ENCODE data around the gene NRG2. TPM values are rescaled to one million over a fixed set of nuclear protein-coding genes. Genes with fewer than 3 reads are reported as not detected.

Gene NRG2
- total RNA-seq, 1 experiment from 2014 or later: 0.91 TPM

- no peak overlapping the region for H3K9ac ChIP-seq (ENCODE audit: low read length)
- H3K9me2 ChIP-seq (ENCODE audit: insufficient read depth): no peaks in the 10 kb centered on the region
- H3K27ac ChIP-seq (ENCODE audit: low read depth, low read length): no peak overlapping the region
- no TSS peak for BruUV-seq (replicated peaks)
- peaks cover 20 to 33% of the 10 kb centered on the region in 2 experiments for H3K4me1 ChIP-seq (ENCODE audit: control insufficient read depth in 1 of 2, insufficient read depth in 2 of 2, low read length in 2 of 2)
- no peaks in the 10 kb centered on the region for H3K79me2 ChIP-seq (ENCODE audit: insufficient read depth, low read length)
- no peaks in the 10 kb centered on the region for H3K27me3 ChIP-seq (ENCODE audit: insufficient read depth, low read length)
- intact Hi-C loops (cut with micrococcal nuclease): no loop called here
- ATAC-seq: no peak
- H3K4me3 ChIP-seq (replicated peaks in 1 of 2; ENCODE audit: low read depth in 1 of 2, low read length in 2 of 2): no peak overlapping the region
- no peak overlapping the region for H2AFZ ChIP-seq (ENCODE audit: low read depth, low read length, poor library complexity, severe bottlenecking)
- DNase-seq (ENCODE audit: low read depth, low spot score): no peak
- ChIA-PET CTCF (no interaction called here), POLR2A (no interaction called here), RAD21 (ENCODE audit: low non-redundant PET in 1 of 2, low total read pairs in 2 of 2, uncharacterized antibody in 2 of 2, unreplicated experiment in 2 of 2) (no interaction called here)
- no peaks in the 10 kb centered on the region for H4K20me1 ChIP-seq (ENCODE audit: insufficient read depth)
- no peaks in the 10 kb centered on the region for H3K36me3 ChIP-seq (ENCODE audit: control insufficient read depth in 1 of 2, insufficient read depth in 2 of 2, low read length in 2 of 2)
- H3K4me2 ChIP-seq (ENCODE audit: low read length): no peak overlapping the region
- TF ChIP-seq REST (IDR thresholded peaks at IDR 0.05; ENCODE audit: low read depth) (no peak), EGR1 (IDR thresholded peaks at IDR 0.05; ENCODE audit: low read depth) (no peak), MAX (IDR thresholded peaks at IDR 0.05) (no peak)
- TF ChIP-seq, protein P1, sequence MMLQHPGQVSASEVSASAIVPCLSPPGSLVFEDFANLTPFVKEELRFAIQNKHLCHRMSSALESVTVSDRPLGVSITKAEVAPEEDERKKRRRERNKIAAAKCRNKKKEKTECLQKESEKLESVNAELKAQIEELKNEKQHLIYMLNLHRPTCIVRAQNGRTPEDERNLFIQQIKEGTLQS (IDR thresholded peaks at IDR 0.05): no peak
- no peaks in the 10 kb centered on the region for H3K9me3 ChIP-seq (ENCODE audit: control insufficient read depth in 1 of 2, insufficient read depth in 1 of 2, low read depth in 1 of 2, low read length in 2 of 2)
These were observed 167.1 kb downstream of the NRG2 start for GRCh38 chr5:139875957-139876356.
